ENCODE results near the gene LAMP1. TPM values are rescaled to one million over a fixed set of nuclear protein-coding genes. Genes with fewer than 3 reads are reported as not detected.

The LAMP1 gene
- total RNA-seq, 6 experiments from 2014 or later = 154 to 233 (median 197) TPM

DNA sequence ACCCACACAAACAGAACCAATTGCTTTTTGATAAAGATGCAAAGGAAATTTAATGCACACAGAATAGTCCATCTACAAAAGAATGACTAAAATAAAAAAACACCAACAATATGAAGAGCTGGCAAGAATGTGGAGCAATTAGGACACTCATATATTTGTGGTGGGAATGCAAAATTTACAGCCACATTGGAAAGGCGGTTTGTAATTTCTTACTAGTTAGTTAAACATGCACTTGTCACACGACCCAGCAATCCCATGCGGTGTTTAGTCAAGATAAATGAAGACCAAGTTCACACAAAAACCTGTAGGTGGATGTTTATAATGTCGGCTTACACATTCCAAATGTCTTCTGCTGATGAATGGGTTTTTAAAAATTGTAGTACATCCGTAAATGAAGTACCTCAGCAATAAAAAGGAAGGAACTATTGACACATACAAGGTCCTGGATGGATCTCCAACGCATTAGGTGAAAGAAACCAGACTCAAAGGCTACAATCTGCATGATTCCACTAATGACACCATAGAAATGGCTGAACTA lies 61.7 kb downstream of the LAMP1 start:
- ATAC-seq (no peak), DNase-seq (no peak)
- peaks cover 0 to 28% (median 0%) of the 10 kb centered on the region in 4 donors for H3K4me1 ChIP-seq

DNA sequence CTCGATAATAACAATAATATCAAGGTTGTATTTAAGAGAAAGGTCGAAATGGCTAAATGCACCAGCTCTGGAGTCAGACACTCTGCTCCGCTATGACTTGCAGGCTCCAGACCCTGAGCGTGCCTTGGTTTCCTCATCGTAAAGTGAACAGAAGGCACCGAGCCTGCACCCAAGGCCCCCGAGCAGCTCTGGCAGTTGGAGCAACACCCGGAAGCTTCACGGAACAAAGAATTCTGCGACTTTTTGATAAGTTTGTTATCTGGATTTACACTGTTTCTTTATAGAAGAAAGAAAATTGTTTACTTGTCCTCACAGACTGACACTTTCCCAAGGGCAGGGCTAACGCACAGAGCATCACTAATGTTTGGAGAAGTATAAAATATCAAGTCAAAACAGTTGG lies 62.5 kb downstream of the LAMP1 start:
- H3K4me1 ChIP-seq = peaks cover 0 to 28% (median 0%) of the 10 kb centered on the region in 4 donors
- H3K27me3 ChIP-seq = no peaks in the 10 kb centered on the region
- no peaks in the 10 kb centered on the region for H3K9me3 ChIP-seq
- 87% methylated on average over 11 of the region's 11 CpGs for WGBS (ENCODE audit: insufficient coverage, low coverage, low lambda C conversion rate, missing lambda C conversion rate)
- H3K36me3 ChIP-seq = peaks cover 0 to 18% (median 0%) of the 10 kb centered on the region in 4 donors
- no peak for ATAC-seq
- DNase-seq = no peak
- intact Hi-C loops (cut with DNase I) = no loop called here
- H3K27ac ChIP-seq = no peak overlapping the region
- TF ChIP-seq, protein P1, sequence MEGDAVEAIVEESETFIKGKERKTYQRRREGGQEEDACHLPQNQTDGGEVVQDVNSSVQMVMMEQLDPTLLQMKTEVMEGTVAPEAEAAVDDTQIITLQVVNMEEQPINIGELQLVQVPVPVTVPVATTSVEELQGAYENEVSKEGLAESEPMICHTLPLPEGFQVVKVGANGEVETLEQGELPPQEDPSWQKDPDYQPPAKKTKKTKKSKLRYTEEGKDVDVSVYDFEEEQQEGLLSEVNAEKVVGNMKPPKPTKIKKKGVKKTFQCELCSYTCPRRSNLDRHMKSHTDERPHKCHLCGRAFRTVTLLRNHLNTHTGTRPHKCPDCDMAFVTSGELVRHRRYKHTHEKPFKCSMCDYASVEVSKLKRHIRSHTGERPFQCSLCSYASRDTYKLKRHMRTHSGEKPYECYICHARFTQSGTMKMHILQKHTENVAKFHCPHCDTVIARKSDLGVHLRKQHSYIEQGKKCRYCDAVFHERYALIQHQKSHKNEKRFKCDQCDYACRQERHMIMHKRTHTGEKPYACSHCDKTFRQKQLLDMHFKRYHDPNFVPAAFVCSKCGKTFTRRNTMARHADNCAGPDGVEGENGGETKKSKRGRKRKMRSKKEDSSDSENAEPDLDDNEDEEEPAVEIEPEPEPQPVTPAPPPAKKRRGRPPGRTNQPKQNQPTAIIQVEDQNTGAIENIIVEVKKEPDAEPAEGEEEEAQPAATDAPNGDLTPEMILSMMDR (IDR thresholded peaks at IDR 0.05) = no peak
- H3K4me3 ChIP-seq = no peak overlapping the region

More for the DNA sequence above, 61.7 kb downstream of the LAMP1 start:
- no peaks in the 10 kb centered on the region for H3K9me3 ChIP-seq
- H3K36me3 ChIP-seq = peaks cover 0 to 23% (median 0%) of the 10 kb centered on the region in 4 donors
- no peak overlapping the region for H3K27ac ChIP-seq
- H3K4me3 ChIP-seq = no peak overlapping the region
- H3K27me3 ChIP-seq = no peaks in the 10 kb centered on the region
- TF ChIP-seq POLR2A (IDR thresholded peaks at IDR 0.05) = no peak
- TF ChIP-seq, protein P1 (IDR thresholded peaks at IDR 0.05) = no peak
- intact Hi-C loops (cut with DNase I) = no loop called here
- 41% methylated on average over 6 of the region's 6 CpGs for WGBS (ENCODE audit: insufficient coverage, low coverage, low lambda C conversion rate, missing lambda C conversion rate)

DNA sequence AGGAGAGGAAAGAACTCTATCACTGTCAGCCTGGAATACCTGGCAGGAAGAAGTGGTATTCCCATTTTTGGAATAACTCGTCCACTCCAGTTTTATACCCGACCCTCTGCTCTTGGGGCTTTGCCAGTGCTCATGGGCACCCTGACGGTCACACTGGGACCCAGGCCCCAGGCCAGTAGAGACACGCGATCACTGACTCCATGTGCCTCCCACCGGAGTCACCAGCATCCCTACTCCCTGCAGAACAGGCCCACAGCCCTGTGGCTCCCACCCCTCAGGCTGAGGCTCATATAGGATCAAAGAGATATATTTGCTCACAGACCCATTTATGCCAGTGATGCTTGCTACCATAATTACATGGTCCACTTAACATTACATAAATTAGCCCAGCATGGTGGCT lies 63.4 kb downstream of the LAMP1 start:
- H3K4me1 ChIP-seq = peaks cover 0 to 28% (median 0%) of the 10 kb centered on the region in 4 donors
- no peaks in the 10 kb centered on the region for H3K27me3 ChIP-seq
- WGBS (ENCODE audit: insufficient coverage, low coverage, low lambda C conversion rate, missing lambda C conversion rate) = no CpG with 5 or more reads among the region's 6 CpGs
- no peaks in the 10 kb centered on the region for H3K9me3 ChIP-seq
- no peak overlapping the region for H3K4me3 ChIP-seq
- no peak overlapping the region for H3K27ac ChIP-seq
- DNase-seq (no peak), ATAC-seq (no peak)
- TF ChIP-seq, protein P1 (IDR thresholded peaks at IDR 0.05) = no peak
- no peak for TF ChIP-seq POLR2A (IDR thresholded peaks at IDR 0.05)
- peaks cover 0 to 12% (median 0%) of the 10 kb centered on the region in 4 donors for H3K36me3 ChIP-seq
- intact Hi-C loops (cut with DNase I) = no loop called here

DNA sequence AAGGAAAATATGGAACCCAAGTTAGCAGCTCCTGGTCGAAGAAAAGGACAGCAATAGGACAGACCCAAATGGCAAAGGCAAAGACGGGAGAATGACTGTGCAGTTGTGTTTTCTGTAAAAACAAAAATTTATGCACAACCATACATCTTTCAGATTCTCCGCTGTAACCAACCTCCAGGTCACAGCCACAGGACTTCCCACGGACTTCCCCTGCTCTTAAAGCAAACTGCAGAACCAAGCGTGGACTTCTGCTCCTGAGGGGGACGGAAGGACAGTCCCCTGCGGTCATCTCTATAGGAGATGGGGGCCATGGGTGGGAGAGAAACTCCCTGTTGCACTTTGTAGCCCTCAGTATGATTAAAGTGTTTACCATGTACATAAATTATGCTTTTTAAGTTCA lies 64.4 kb downstream of the LAMP1 start:
- ATAC-seq (no peak), DNase-seq (no peak)
- Histone ChIP-seq H3K4me3 (no peak overlapping the region), H3K27ac (no peak overlapping the region), H3K36me3 (peaks cover 0 to 12% (median 0%) of the 10 kb centered on the region in 4 donors), H3K9me3 (no peaks in the 10 kb centered on the region), H3K27me3 (no peaks in the 10 kb centered on the region), H3K4me1 (peaks cover 0 to 28% (median 0%) of the 10 kb centered on the region in 4 donors)
- intact Hi-C loops (cut with DNase I) = no loop called here
- WGBS (ENCODE audit: insufficient coverage, low coverage, low lambda C conversion rate, missing lambda C conversion rate) = 50% methylated on average over 7 of the region's 7 CpGs
- TF ChIP-seq, protein P1 (IDR thresholded peaks at IDR 0.05) = no peak

Measured in right lobe of liver (tissue), 6 donors.